Measurements from ENCODE around the gene ACVRL1. TPM values are rescaled to one million over a fixed set of nuclear protein-coding genes. Genes with fewer than 3 reads are reported as not detected.
A peak's percentile ranks its signal among the peaks of the same experiment; 100 is the strongest.

ACVRL1 gene
- total RNA-seq, 2 experiments from 2014 or later, result not detected

- Histone ChIP-seq H3K27me3 (ENCODE audit: control insufficient read depth in 1 of 2, insufficient read depth in 2 of 2, low read length in 2 of 2) (no peaks in the 10 kb centered on the region), H3K4me3 (ENCODE audit: low read length) (no peak overlapping the region), H3K4me1 (ENCODE audit: insufficient read depth, low read length) (peaks cover 12% of the 10 kb centered on the region), H3K27ac (ENCODE audit: low read depth in 1 of 2, low read length in 2 of 2) (no peak overlapping the region), H3K36me3 (ENCODE audit: insufficient read depth, low read length) (no peaks in the 10 kb centered on the region), H3K9me3 (ENCODE audit: control insufficient read depth in 1 of 2, insufficient read depth in 1 of 2, low read length in 2 of 2) (no peaks in the 10 kb centered on the region)
- Mint-ChIP-seq H3K27me3 (no peaks in the 10 kb centered on the region), H3K27ac (no peak overlapping the region), H3K36me3 (ENCODE audit: low read depth) (no peaks in the 10 kb centered on the region), H3K4me1 (ENCODE audit: low read depth) (peaks cover 7% of the 10 kb centered on the region), H3K9me3 (no peaks in the 10 kb centered on the region), H3K4me3 (no peak overlapping the region)
- ChIA-PET CTCF (interaction anchor here (0.7 to 1.6 kb wide), 3 partner anchors 19 to 102 kb away, joined by 3 to 5 read pairs (median 4); no protein-coding TSS in a partner anchor), POLR2A (no interaction called here)
- peak; percentile 76 for TF ChIP-seq CTCF (IDR thresholded peaks at IDR 0.05)
- ATAC-seq (ENCODE audit: poor library complexity) (peak; percentile 75), DNase-seq (peak; percentile 27 to 79 (median 48))
- intact Hi-C loops (cut with DNase I, micrococcal nuclease), result no loop called here
Measured at GRCh38 chr12:51923506-51924365, 16.4 kb downstream of the ACVRL1 start.

GRCh38 chr12:51924551-51925319, 17.4 kb downstream of the ACVRL1 start:
- CTCF ChIA-PET, result no interaction called here
- Mint-ChIP-seq H3K27me3 (no peaks in the 10 kb centered on the region), H3K9me3 (no peaks in the 10 kb centered on the region), H3K36me3 (ENCODE audit: low read depth) (no peaks in the 10 kb centered on the region), H3K4me3 (no peak overlapping the region), H3K4me1 (ENCODE audit: low read depth) (peaks cover 7% of the 10 kb centered on the region), H3K27ac (no peak overlapping the region)
- H3K9me3 ChIP-seq (ENCODE audit: control insufficient read depth in 1 of 2, insufficient read depth in 1 of 2, low read length in 2 of 2), result no peaks in the 10 kb centered on the region
- ATAC-seq (ENCODE audit: poor library complexity) (no peak), DNase-seq (no peak)
- H3K27me3 ChIP-seq (ENCODE audit: control insufficient read depth in 1 of 2, insufficient read depth in 2 of 2, low read length in 2 of 2), result no peaks in the 10 kb centered on the region
- no peaks in the 10 kb centered on the region for H3K36me3 ChIP-seq (ENCODE audit: insufficient read depth, low read length)
- no peak overlapping the region for H3K27ac ChIP-seq (ENCODE audit: low read depth in 1 of 2, low read length in 2 of 2)
- no peak overlapping the region for H3K4me3 ChIP-seq (ENCODE audit: low read length)
- H3K4me1 ChIP-seq (ENCODE audit: insufficient read depth, low read length), result peaks cover 12% of the 10 kb centered on the region
- TF ChIP-seq CTCF (IDR thresholded peaks at IDR 0.05), result no peak
- POLR2A ChIA-PET, result no interaction called here
- intact Hi-C loops (cut with DNase I, micrococcal nuclease), result no loop called here

- Histone ChIP-seq H3K27me3 (ENCODE audit: control insufficient read depth in 1 of 2, insufficient read depth in 2 of 2, low read length in 2 of 2) (no peaks in the 10 kb centered on the region), H3K27ac (ENCODE audit: low read depth in 1 of 2, low read length in 2 of 2) (no peak overlapping the region), H3K9me3 (ENCODE audit: control insufficient read depth in 1 of 2, insufficient read depth in 1 of 2, low read length in 2 of 2) (no peaks in the 10 kb centered on the region), H3K4me3 (ENCODE audit: low read length) (no peak overlapping the region), H3K36me3 (ENCODE audit: insufficient read depth, low read length) (no peaks in the 10 kb centered on the region), H3K4me1 (ENCODE audit: insufficient read depth, low read length) (peaks cover 12% of the 10 kb centered on the region)
- Mint-ChIP-seq H3K27me3 (no peaks in the 10 kb centered on the region), H3K27ac (no peak overlapping the region), H3K9me3 (no peaks in the 10 kb centered on the region), H3K36me3 (ENCODE audit: low read depth) (no peaks in the 10 kb centered on the region), H3K4me1 (ENCODE audit: low read depth) (peaks cover 7% of the 10 kb centered on the region), H3K4me3 (no peak overlapping the region)
- no peak for ATAC-seq (ENCODE audit: poor library complexity)
- intact Hi-C loops (cut with DNase I, micrococcal nuclease), result loop anchor here (1.0 kb wide), 1 partner anchor 55 kb away; no protein-coding TSS in a partner anchor
- CTCF ChIA-PET, result interaction anchor here (1.1 kb wide), 1 partner anchor 98 kb away, joined by 3 read pairs; no protein-coding TSS in a partner anchor
- POLR2A ChIA-PET, result no interaction called here
- no peak for DNase-seq
- no peak for TF ChIP-seq CTCF (IDR thresholded peaks at IDR 0.05)
Measured at GRCh38 chr12:51925346-51926063, 18.2 kb downstream of the ACVRL1 start.

Measured in CD4-positive, alpha-beta T cell (primary cell).